A673 (cell line): ENCODE results near the gene GLRA2. TPM values are rescaled to one million over a fixed set of nuclear protein-coding genes. Genes with fewer than 3 reads are reported as not detected.

ENCODE experiments used
- BruUV-seq: library from RNA; stranded (reverse); fragments of 400-500 nt; replicated peaks from 2 replicates; lab custom pipeline; 2021; lab: Mats Ljungman, UMichigan
- CTCF ChIA-PET: fragments of 300-600 bp; sonication (Branson Sonifier 250); formaldehyde crosslinking; loops from one replicate; lab custom pipeline; 2022; ENCODE audit warnings: antibody characterized with exemption; lab: Charles Lee
- POLR2A ChIA-PET: fragments of 300-600 bp; sonication (Branson Sonifier 250); formaldehyde crosslinking; loops from one replicate; lab custom pipeline; 2022; ENCODE audit warnings: antibody characterized with exemption; ENCODE audit not compliant: low non-redundant PET; lab: Charles Lee
- DNase-seq: peaks from one replicate; pipeline ENCODE4 v3.0.0-alpha.2; 2015; ENCODE audit warnings: low spot score
- H3K27ac ChIP-seq: fragments of 200-600 bp; sonication (generic); 2 replicates; pipeline ENCODE4 v1.5.1; 2016; ENCODE audit warnings: mixed run types, low read depth, mild to moderate bottlenecking, mixed read lengths, antibody characterized with exemption, low read length; ENCODE audit not compliant: poor library complexity, severe bottlenecking
- H3K27me3 ChIP-seq: fragments of 200-600 bp; sonication (generic); replicated peaks from 2 replicates; pipeline ENCODE4 v1.6.1; 2017; ENCODE audit warnings: mixed run types, low read depth, mild to moderate bottlenecking, mixed read lengths, antibody characterized with exemption, low read length; ENCODE audit not compliant: insufficient read depth, poor library complexity
- H3K36me3 ChIP-seq: fragments of 200-600 bp; sonication (generic); 2 replicates; pipeline ENCODE4 v1.6.1; 2016; ENCODE audit warnings: mixed run types, mild to moderate bottlenecking, mixed read lengths, antibody characterized with exemption, low read length; ENCODE audit not compliant: insufficient read depth, poor library complexity, severe bottlenecking
- H3K4me1 ChIP-seq: fragments of 200-600 bp; sonication (generic); 2 replicates; pipeline ENCODE4 v1.6.1; 2017; ENCODE audit warnings: mixed run types, mild to moderate bottlenecking, mixed read lengths, antibody characterized with exemption, low read length; ENCODE audit not compliant: insufficient read depth, poor library complexity, severe bottlenecking
- H3K4me3 ChIP-seq: fragments of 200-600 bp; sonication (generic); 2 replicates; pipeline ENCODE4 v1.5.1; 2016; ENCODE audit warnings: low read depth, mixed run types, mild to moderate bottlenecking, mixed read lengths, low read length; ENCODE audit not compliant: poor library complexity, severe bottlenecking
- H3K9me3 ChIP-seq: fragments of 200-600 bp; sonication (generic); 2 replicates; pipeline ENCODE4 v1.6.1; 2016; ENCODE audit warnings: mixed run types, low read depth, mild to moderate bottlenecking, mixed read lengths, antibody characterized with exemption, low read length; ENCODE audit not compliant: poor library complexity, severe bottlenecking
- EZH2 ChIP-seq: fragments of 200-600 bp; sonication (generic); IDR thresholded peaks from 2 replicates; pipeline ENCODE4 v1.6.1; 2017; ENCODE audit warnings: borderline replicate concordance, low read depth, mild to moderate bottlenecking, mixed read lengths, antibody characterized with exemption, low read length; ENCODE audit not compliant: poor library complexity, severe bottlenecking
- intact Hi-C: fragments of 100-400 bp; cut with micrococcal nuclease; formaldehyde crosslinking; loops from one replicate; pipeline ENCODE4 v1.10.0; 2022; ENCODE audit not compliant: unreplicated experiment
- total RNA-seq: library from RNA; stranded (reverse); gene quantifications from 2 replicates; pipeline ENCODE4 v1.2.3, GENCODE V29; 2021
- TF ChIP-seq, protein P1 (sequence below): fragments of 300-800, 200-600 bp; sonication (generic); conservative IDR thresholded peaks from 2 replicates; pipeline ENCODE4 v1.5.1; 2017; ENCODE audit warnings: low read depth, mild to moderate bottlenecking, antibody characterized with exemption, low read length, moderate library complexity, mixed read lengths

GLRA2 gene
- total RNA-seq, 1 experiment from 2014 or later: not detected

GRCh38 chrX:14504960-14505538 is 24.3 kb upstream of the GLRA2 start:
- H3K9me3 ChIP-seq: no peaks in the 10 kb centered on the region
- ChIA-PET CTCF (no interaction called here), POLR2A (no interaction called here)
- H3K36me3 ChIP-seq: no peaks in the 10 kb centered on the region
- no peak overlapping the region for H3K4me3 ChIP-seq
- BruUV-seq: no TSS peak
- intact Hi-C loops: no loop called here
- H3K27me3 ChIP-seq: no peaks in the 10 kb centered on the region
- H3K27ac ChIP-seq: no peak overlapping the region
- H3K4me1 ChIP-seq: no peaks in the 10 kb centered on the region
- TF ChIP-seq, protein P1, sequence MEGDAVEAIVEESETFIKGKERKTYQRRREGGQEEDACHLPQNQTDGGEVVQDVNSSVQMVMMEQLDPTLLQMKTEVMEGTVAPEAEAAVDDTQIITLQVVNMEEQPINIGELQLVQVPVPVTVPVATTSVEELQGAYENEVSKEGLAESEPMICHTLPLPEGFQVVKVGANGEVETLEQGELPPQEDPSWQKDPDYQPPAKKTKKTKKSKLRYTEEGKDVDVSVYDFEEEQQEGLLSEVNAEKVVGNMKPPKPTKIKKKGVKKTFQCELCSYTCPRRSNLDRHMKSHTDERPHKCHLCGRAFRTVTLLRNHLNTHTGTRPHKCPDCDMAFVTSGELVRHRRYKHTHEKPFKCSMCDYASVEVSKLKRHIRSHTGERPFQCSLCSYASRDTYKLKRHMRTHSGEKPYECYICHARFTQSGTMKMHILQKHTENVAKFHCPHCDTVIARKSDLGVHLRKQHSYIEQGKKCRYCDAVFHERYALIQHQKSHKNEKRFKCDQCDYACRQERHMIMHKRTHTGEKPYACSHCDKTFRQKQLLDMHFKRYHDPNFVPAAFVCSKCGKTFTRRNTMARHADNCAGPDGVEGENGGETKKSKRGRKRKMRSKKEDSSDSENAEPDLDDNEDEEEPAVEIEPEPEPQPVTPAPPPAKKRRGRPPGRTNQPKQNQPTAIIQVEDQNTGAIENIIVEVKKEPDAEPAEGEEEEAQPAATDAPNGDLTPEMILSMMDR: no peak
- no peak for TF ChIP-seq EZH2
- DNase-seq: no peak

GRCh38 chrX:14505648-14506047 is 23.7 kb upstream of the GLRA2 start:
- Histone ChIP-seq H3K36me3 (no peaks in the 10 kb centered on the region), H3K4me1 (no peaks in the 10 kb centered on the region), H3K27me3 (no peaks in the 10 kb centered on the region), H3K4me3 (no peak overlapping the region), H3K27ac (no peak overlapping the region), H3K9me3 (no peaks in the 10 kb centered on the region)
- ChIA-PET POLR2A (no interaction called here), CTCF (no interaction called here)
- TF ChIP-seq EZH2: no peak
- TF ChIP-seq, protein P1: no peak
- intact Hi-C loops: no loop called here
- DNase-seq: no peak
- BruUV-seq: no TSS peak

DNA sequence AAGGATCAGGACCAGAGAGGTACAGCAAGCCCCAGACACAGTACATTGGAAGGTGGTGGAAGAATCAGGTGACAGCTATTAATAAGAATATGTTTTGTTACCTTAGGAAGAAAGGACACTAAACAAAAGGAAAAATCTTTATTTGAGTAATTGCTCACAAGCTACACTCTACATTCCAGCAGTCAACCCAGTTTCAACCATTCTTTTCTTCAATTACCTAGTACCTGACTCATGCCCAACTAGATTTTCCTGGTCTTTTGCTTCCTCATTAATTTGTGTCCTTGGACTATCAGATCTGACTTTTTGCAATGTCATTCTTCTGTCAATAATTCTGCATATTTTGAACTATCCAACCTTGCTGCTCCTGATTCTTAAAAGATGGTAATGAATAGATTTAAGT is 22.5 kb upstream of the GLRA2 start:
- no peak overlapping the region for H3K27ac ChIP-seq
- TF ChIP-seq, protein P1: no peak
- TF ChIP-seq EZH2: no peak
- H3K4me1 ChIP-seq: no peaks in the 10 kb centered on the region
- intact Hi-C loops: no loop called here
- ChIA-PET POLR2A (interaction anchor here (0.6 kb wide), 1 partner anchor 125 kb away, joined by 3 read pairs; no protein-coding TSS in a partner anchor), CTCF (no interaction called here)
- no peaks in the 10 kb centered on the region for H3K27me3 ChIP-seq
- H3K4me3 ChIP-seq: no peak overlapping the region
- BruUV-seq: no TSS peak
- H3K9me3 ChIP-seq: no peaks in the 10 kb centered on the region
- DNase-seq: no peak
- H3K36me3 ChIP-seq: no peaks in the 10 kb centered on the region
